GM12892 (cell line): ENCODE data around the gene BRINP1.

Experiments
- POLR2A ChIP-seq: IDR thresholded peaks from 2 replicates; pipeline ENCODE4 v1.6.1; 2011; ENCODE audit warnings: low read depth, low read length, control low read depth
- POLR2AphosphoS5 ChIP-seq: IDR thresholded peaks from 2 replicates; pipeline ENCODE4 v1.6.1; 2011; ENCODE audit warnings: low read depth, low read length, control low read depth
- TAF1 ChIP-seq: IDR thresholded peaks from 2 replicates; pipeline ENCODE4 v1.6.1; 2011; ENCODE audit warnings: low read depth, mild to moderate bottlenecking, control low read depth, low read length, borderline replicate concordance

DNA sequence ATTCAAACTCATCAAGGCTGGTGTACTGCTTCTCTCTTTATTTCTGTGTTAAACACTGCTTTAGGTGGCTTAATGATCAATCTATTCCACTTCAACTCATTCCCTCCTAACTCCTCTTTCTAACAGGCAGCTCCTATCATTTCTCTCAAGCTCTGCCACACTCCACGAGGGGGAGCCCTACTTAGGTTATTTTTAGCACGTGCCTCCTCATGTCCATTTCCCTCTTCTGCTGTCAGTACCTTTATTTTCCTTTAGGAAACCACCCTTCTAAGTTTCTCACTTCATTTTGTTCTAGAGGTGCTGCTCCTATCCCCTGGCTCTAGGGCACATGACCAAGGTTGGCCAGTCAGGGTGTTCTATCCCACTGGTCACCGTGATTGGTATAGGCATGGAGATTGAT, 6.7 kb upstream of the BRINP1 start:
- TF ChIP-seq POLR2A (no peak), POLR2AphosphoS5 (no peak), TAF1 (no peak)
